SK-N-SH treated with all-trans-retinoic acid at 6 μM for 48 hours (cell line): ENCODE results near the gene POLR1D.

Source experiments
- ARNTL ChIP-seq: fragments of 450-650 bp; formaldehyde crosslinking; IDR thresholded peaks from 2 replicates; pipeline ENCODE4 v1.5.0; 2020; ENCODE audit warnings: low read depth, mild to moderate bottlenecking, moderate library complexity, borderline replicate concordance
- BACH2 ChIP-seq: fragments of 250-450 bp; sonication (Bioruptor Pico); IDR thresholded peaks from 2 replicates; pipeline ENCODE4 v1.9.0; 2021; ENCODE audit warnings: mild to moderate bottlenecking, borderline replicate concordance
- CREB5 ChIP-seq: fragments of 250-450 bp; sonication (Bioruptor Pico); IDR thresholded peaks from 2 replicates; pipeline ENCODE4 v1.5.1; 2020; ENCODE audit warnings: low read depth, mild to moderate bottlenecking, moderate library complexity
- CSDC2 ChIP-seq: fragments of 250-450 bp; sonication (Bioruptor Pico); IDR thresholded peaks from 2 replicates; pipeline ENCODE4 v1.5.0; 2020; ENCODE audit warnings: mild to moderate bottlenecking, moderate library complexity
- CSRNP3 ChIP-seq: fragments of 250-450 bp; sonication (Bioruptor Pico); IDR thresholded peaks from 2 replicates; pipeline ENCODE4 v1.5.1; 2021; ENCODE audit warnings: mild to moderate bottlenecking, moderate library complexity
- ISL1 ChIP-seq: fragments of 250-450 bp; sonication (Bioruptor Pico); IDR thresholded peaks from 2 replicates; pipeline ENCODE4 v2.1.2; 2022; ENCODE audit warnings: mild to moderate bottlenecking, moderate library complexity
- OSR1 ChIP-seq: fragments of 250-450 bp; sonication (Bioruptor Pico); IDR thresholded peaks from 2 replicates; pipeline ENCODE4 v1.8.0; 2022; ENCODE audit warnings: moderate library complexity, mild to moderate bottlenecking, inconsistent platforms
- PATZ1 ChIP-seq: fragments of 250-450 bp; sonication (Bioruptor Pico); IDR thresholded peaks from 2 replicates; pipeline ENCODE4 v1.8.0; 2020; ENCODE audit warnings: mild to moderate bottlenecking, moderate library complexity, borderline replicate concordance
- POU6F1 ChIP-seq: fragments of 250-450 bp; sonication (Bioruptor Pico); IDR thresholded peaks from 2 replicates; pipeline ENCODE4 v1.8.0; 2021; ENCODE audit warnings: low read depth, mild to moderate bottlenecking, moderate library complexity, borderline replicate concordance
- RARB ChIP-seq: fragments of 250-450 bp; sonication (Bioruptor Pico); IDR thresholded peaks from 2 replicates; pipeline ENCODE4 v1.8.0; 2021; ENCODE audit warnings: mild to moderate bottlenecking, moderate library complexity
- SNAI2 ChIP-seq: fragments of 250-450 bp; sonication (Bioruptor Pico); IDR thresholded peaks from 2 replicates; pipeline ENCODE4 v1.5.0; 2020; ENCODE audit warnings: mild to moderate bottlenecking, moderate library complexity
- ZFP3 ChIP-seq: fragments of 250-450 bp; sonication (Bioruptor Pico); IDR thresholded peaks from 2 replicates; pipeline ENCODE4 v1.5.0; 2020; ENCODE audit warnings: mild to moderate bottlenecking, moderate library complexity
- ZFP30 ChIP-seq: fragments of 450-650 bp; formaldehyde crosslinking; IDR thresholded peaks from 2 replicates; pipeline ENCODE4 v1.5.0; 2022; ENCODE audit warnings: mild to moderate bottlenecking, moderate library complexity
- ZNF8 ChIP-seq: fragments of 450-650 bp; formaldehyde crosslinking; IDR thresholded peaks from 2 replicates; pipeline ENCODE4 v1.5.0; 2020; ENCODE audit warnings: mild to moderate bottlenecking, moderate library complexity

- TF ChIP-seq CSRNP3 = no peak
- no peak for TF ChIP-seq OSR1 (CRISPR knock-in tag)
- TF ChIP-seq SNAI2 (CRISPR knock-in tag) = no peak
- no peak for TF ChIP-seq ZFP3 (CRISPR knock-in tag)
- TF ChIP-seq ZNF8 = no peak
- TF ChIP-seq POU6F1 (CRISPR knock-in tag) = no peak
- TF ChIP-seq ARNTL (CRISPR knock-in tag) = no peak
- TF ChIP-seq PATZ1 (CRISPR knock-in tag) = no peak
- TF ChIP-seq CREB5 (CRISPR knock-in tag) = no peak
- TF ChIP-seq CSDC2 (CRISPR knock-in tag) = no peak
- no peak for TF ChIP-seq ISL1
- no peak for TF ChIP-seq ZFP30 (CRISPR knock-in tag)
- TF ChIP-seq RARB (CRISPR knock-in tag) = no peak
- TF ChIP-seq BACH2 (CRISPR knock-in tag) = no peak
Observed at GRCh38 chr13:27636589-27637288, 15.0 kb downstream of the POLR1D start.
